Activated B cell treated with CpG ODN at 0.5 μM for 24 hours (primary cell): ENCODE results near the gene SMAD4. TPM values are rescaled to one million over a fixed set of nuclear protein-coding genes. Genes with fewer than 3 reads are reported as not detected.

Source experiments
- ATAC-seq: fragments of 200-7000 bp; cut with Tn5 transposase; one replicate; pipeline ENCODE4 v1.10.0; 2021; ENCODE audit warnings: low read depth, mild to moderate bottlenecking, moderate library complexity
- CTCF ChIA-PET: fragments of 350-600 bp; sonication (Branson Sonifier 250); formaldehyde crosslinking; loops from one replicate; lab custom pipeline; 2021; ENCODE audit warnings: antibody characterized with exemption; lab: Charles Lee
- POLR2A ChIA-PET: fragments of 350-600 bp; sonication (Branson Sonifier 250); formaldehyde crosslinking; loops from one replicate; lab custom pipeline; 2021; ENCODE audit warnings: antibody characterized with exemption; lab: Charles Lee
- DNase-seq: peaks from one replicate; pipeline ENCODE4 v3.0.0; 2022
- H3K27ac Mint-ChIP-seq: one replicate; pipeline ENCODE4 v1.8.0; 2020; ENCODE audit warnings: mixed read lengths
- H3K27me3 Mint-ChIP-seq: one replicate; pipeline ENCODE4 v1.8.0; 2021; ENCODE audit warnings: mixed read lengths
- H3K36me3 Mint-ChIP-seq: one replicate; pipeline ENCODE4 v1.8.0; 2021; ENCODE audit warnings: low read depth, mixed read lengths
- H3K4me1 Mint-ChIP-seq: one replicate; pipeline ENCODE4 v1.8.0; 2021; ENCODE audit warnings: mixed read lengths
- H3K4me3 Mint-ChIP-seq: one replicate; pipeline ENCODE4 v1.8.0; 2020; ENCODE audit warnings: mild to moderate bottlenecking, mixed read lengths
- H3K9me3 Mint-ChIP-seq: one replicate; pipeline ENCODE4 v1.8.0; 2020; ENCODE audit warnings: mixed read lengths
- CTCF ChIP-seq: fragments of 200-600 bp; IDR thresholded peaks from one replicate; pipeline ENCODE4 v1.8.0; 2022; ENCODE audit warnings: antibody characterized with exemption, mild to moderate bottlenecking
- intact Hi-C: fragments of 100-400 bp; cut with micrococcal nuclease; formaldehyde crosslinking; loops from one replicate; pipeline ENCODE4 v1.15.1; 2024
- total RNA-seq: library from RNA; stranded (reverse); gene quantifications from 2 replicates; pipeline ENCODE4 v1.2.3, GENCODE V29; 2022

The SMAD4 gene
- total RNA-seq, 1 donor from 2014 or later, result 94.9 TPM

GRCh38 chr18:51125976-51126375 lies 96.0 kb downstream of the SMAD4 start:
- no peak for DNase-seq
- Mint-ChIP-seq H3K4me3 (no peak overlapping the region), H3K36me3 (no peaks in the 10 kb centered on the region), H3K4me1 (no peaks in the 10 kb centered on the region), H3K9me3 (no peaks in the 10 kb centered on the region), H3K27me3 (no peaks in the 10 kb centered on the region), H3K27ac (no peak overlapping the region)
- no peak for ATAC-seq
- ChIA-PET CTCF (no interaction called here), POLR2A (no interaction called here)
- no peak for TF ChIP-seq CTCF
- intact Hi-C loops, result no loop called here

GRCh38 chr18:51127664-51128063 lies 97.7 kb downstream of the SMAD4 start:
- ATAC-seq, result no peak
- Mint-ChIP-seq H3K9me3 (no peaks in the 10 kb centered on the region), H3K27me3 (no peaks in the 10 kb centered on the region), H3K4me3 (no peak overlapping the region), H3K27ac (no peak overlapping the region), H3K4me1 (no peaks in the 10 kb centered on the region), H3K36me3 (no peaks in the 10 kb centered on the region)
- DNase-seq, result no peak
- intact Hi-C loops, result no loop called here
- POLR2A ChIA-PET, result no interaction called here
- TF ChIP-seq CTCF, result no peak
- CTCF ChIA-PET, result no interaction called here

DNA sequence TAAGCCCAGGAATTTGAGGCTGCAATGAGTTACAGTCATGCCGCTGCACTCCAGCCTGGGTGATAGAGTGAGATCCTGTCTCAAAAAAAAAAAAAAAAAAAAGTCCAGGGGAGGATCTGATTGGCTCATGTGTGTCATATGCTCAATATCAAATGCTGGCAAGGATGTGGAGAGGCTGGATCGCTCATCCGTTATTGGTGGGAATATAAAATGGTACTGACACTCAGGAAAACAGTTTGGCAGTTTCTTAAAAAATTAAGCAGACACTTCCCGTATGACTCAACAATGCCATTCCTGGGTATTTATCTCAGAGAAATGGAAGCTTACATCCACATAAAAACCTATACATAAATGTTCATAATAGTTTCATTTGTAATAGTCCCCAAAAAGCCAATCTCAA lies 98.5 kb downstream of the SMAD4 start:
- Mint-ChIP-seq H3K9me3 (no peaks in the 10 kb centered on the region), H3K4me1 (no peaks in the 10 kb centered on the region), H3K27me3 (no peaks in the 10 kb centered on the region), H3K27ac (no peak overlapping the region), H3K4me3 (no peak overlapping the region), H3K36me3 (no peaks in the 10 kb centered on the region)
- DNase-seq (no peak), ATAC-seq (no peak)
- intact Hi-C loops, result no loop called here
- POLR2A ChIA-PET, result no interaction called here
- TF ChIP-seq CTCF, result no peak
- CTCF ChIA-PET, result no interaction called here

- TF ChIP-seq CTCF, result no peak
- Mint-ChIP-seq H3K36me3 (no peaks in the 10 kb centered on the region), H3K27me3 (no peaks in the 10 kb centered on the region), H3K9me3 (no peaks in the 10 kb centered on the region), H3K4me3 (no peak overlapping the region), H3K4me1 (no peaks in the 10 kb centered on the region), H3K27ac (no peak overlapping the region)
- ATAC-seq (no peak), DNase-seq (no peak)
- ChIA-PET CTCF (no interaction called here), POLR2A (interaction anchor here (0.7 kb wide), 1 partner anchor 12 kb away, joined by 5 read pairs; no protein-coding TSS in a partner anchor)
- intact Hi-C loops, result no loop called here
Measured at GRCh38 chr18:51132256-51132935, 102.4 kb downstream of the SMAD4 start.

GRCh38 chr18:51133580-51134160 lies 103.7 kb downstream of the SMAD4 start:
- intact Hi-C loops, result no loop called here
- DNase-seq (no peak), ATAC-seq (no peak)
- no peak overlapping the region for H3K4me3 Mint-ChIP-seq
- ChIA-PET CTCF (no interaction called here), POLR2A (no interaction called here)
- H3K9me3 Mint-ChIP-seq, result no peaks in the 10 kb centered on the region
- H3K36me3 Mint-ChIP-seq, result no peaks in the 10 kb centered on the region
- H3K27me3 Mint-ChIP-seq, result no peaks in the 10 kb centered on the region
- peaks cover 7% of the 10 kb centered on the region for H3K4me1 Mint-ChIP-seq
- no peak for TF ChIP-seq CTCF
- no peak overlapping the region for H3K27ac Mint-ChIP-seq

Other genes starting within 250 kb of the SMAD4 start
- not detected in 2 replicates for gene MRO, start 210.2 kb upstream of the SMAD4 start, total RNA-seq
- 58.2 and 63.5 TPM in 2 replicates for gene ME2, start 151.1 kb upstream of the SMAD4 start, total RNA-seq
- gene ELAC1, start 62.2 kb upstream of the SMAD4 start, total RNA-seq, result 9.7 and 14.0 TPM in 2 replicates
- gene MEX3C, start 167.5 kb downstream of the SMAD4 start, total RNA-seq, result 54.2 and 57.4 TPM in 2 replicates